ENCODE results near the gene CAMK1.
A peak's percentile ranks its signal among the peaks of the same experiment; 100 is the strongest.
"Not testable (repeated sequence)": the region's sequence is repeated elsewhere in the genome, so short reads cannot be mapped to it uniquely, and the experiment has no call there.

CAMK1 gene

DNA sequence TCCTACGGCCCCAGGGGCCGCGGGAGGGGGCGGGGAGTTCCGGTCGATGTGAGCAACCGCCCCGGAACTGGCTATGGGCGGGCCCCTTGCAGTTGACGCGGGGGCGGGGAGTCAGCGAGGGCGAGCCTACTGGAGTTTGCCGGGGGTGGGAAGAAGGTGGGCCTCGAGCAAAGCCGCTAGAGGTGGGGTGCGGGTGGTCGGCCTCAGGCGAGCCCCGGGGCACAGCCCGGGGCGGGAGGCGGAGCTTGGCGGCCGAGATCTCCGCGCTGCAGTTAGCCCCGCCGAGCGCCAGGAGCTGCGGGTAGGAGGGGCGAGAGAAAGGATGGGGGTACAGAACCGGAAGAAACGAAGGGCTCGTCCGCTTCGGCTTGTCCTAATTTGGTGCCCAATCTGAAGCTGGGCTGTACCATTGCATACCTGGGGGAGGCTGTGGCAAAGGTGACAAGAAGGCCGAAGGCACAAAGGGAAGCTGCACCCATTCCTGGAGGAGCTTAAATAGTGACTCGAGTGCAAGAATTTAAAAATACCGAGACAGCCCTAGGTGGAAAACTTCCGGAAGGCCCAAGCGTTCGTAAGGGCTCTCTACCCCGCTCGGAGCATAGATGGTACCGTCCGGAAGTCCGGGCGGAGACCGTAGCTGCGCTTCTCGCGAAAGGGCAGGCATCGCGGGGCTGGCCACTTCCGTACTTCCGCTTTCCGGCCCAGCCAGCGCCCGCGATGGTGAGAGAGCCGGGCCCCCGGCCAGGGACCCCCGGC is 22.8 kb upstream of the CAMK1 start, which contains the start of the genes ARPC4 and TADA3:
Gene ARPC4 (plus strand): TSS at position 678 of the 756 bp plus-strand sequence. CDS start 40 bp downstream, at position 718.
Gene TADA3 (minus strand): TSS at position 69 of the 756 bp plus-strand sequence. CDS start 1,007 bp downstream, outside the sequence.
- peak; percentile 96 for DNase-seq

GRCh38 chr3:9791790-9792404 is 22.1 kb upstream of the CAMK1 start:
- no peak for DNase-seq

- no peak for DNase-seq
Observed at GRCh38 chr3:9791127-9791526, 21.4 kb upstream of the CAMK1 start.

GRCh38 chr3:9787714-9788113 is 18.0 kb upstream of the CAMK1 start:
- no peak for DNase-seq

DNA sequence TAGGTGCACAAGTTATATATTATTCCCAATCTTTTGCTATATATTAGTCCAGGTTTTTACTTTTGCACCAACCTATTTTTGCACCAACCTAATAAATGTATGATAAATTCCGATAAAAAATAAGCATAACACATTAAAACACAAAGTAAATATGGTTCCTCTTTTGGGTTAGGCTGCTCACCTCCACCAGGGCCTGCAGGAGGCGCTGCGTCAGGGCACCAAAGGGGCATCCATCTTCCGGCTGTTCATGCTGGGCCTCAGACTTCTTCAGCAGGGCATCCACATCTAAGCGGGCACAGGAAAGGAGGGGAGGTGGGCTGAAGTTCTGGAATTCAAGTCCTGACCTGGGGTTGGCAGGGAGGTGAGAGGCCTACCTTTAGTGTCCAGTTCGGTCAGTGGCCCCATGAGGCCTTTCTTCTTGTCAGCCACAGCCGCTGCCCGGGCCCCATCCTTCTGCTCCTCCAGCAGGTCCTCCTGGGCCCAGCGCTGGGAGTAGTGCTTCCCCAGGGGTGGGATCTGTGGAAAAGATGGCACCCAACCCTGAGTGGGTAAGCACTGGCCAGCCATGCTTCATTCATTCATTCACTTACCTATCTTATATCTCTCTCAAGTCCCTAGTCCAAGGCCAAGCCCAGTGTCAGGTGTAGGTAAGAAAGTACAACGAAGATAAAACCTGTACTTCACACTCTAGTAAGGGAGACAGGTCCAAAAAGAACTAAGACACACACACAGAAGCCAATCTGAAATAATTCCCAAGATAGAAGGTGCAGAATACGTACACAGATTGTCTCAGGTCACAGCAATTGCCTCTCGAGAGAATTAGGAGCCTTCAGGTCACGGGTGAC is 17.3 kb upstream of the CAMK1 start:
- DNase-seq, result peak; percentile 8

DNA sequence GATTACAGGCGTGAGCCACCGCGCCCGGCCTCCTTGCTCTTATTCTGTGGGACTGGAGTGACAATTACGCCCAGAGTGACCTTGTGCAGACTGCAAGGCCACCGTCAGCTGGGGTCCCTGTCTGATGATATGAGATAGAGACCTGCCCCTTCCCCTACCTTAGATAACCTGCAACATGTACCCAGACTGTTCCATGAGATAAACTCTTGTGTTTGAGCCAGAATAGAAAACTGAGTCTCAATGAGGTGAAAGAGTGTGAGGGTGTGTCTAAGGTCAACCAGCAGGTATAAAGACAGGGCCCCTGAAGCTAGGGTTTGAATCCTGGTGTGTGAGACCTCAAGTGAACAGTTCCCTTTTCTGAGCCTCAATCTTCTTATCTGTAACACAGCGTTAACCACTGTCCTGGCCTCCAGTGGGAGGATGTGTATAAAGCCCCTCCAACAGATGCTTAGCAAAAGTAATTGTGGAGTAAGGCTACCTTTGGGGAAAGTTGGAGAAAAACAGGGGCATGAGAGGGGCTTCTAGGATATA is 16.5 kb upstream of the CAMK1 start:
- DNase-seq, result peak; percentile 8

GRCh38 chr3:9785602-9786001 is 15.9 kb upstream of the CAMK1 start:
- DNase-seq, result no peak

- DNase-seq, result no peak
Observed at GRCh38 chr3:9784965-9785364, 15.2 kb upstream of the CAMK1 start.

GRCh38 chr3:9783954-9784353 is 14.2 kb upstream of the CAMK1 start:
- DNase-seq, result no peak

GRCh38 chr3:9782770-9783169 is 13.0 kb upstream of the CAMK1 start:
- DNase-seq, result peak; percentile 21

- no peak for DNase-seq
Observed at GRCh38 chr3:9781978-9782603, 12.3 kb upstream of the CAMK1 start.

DNA sequence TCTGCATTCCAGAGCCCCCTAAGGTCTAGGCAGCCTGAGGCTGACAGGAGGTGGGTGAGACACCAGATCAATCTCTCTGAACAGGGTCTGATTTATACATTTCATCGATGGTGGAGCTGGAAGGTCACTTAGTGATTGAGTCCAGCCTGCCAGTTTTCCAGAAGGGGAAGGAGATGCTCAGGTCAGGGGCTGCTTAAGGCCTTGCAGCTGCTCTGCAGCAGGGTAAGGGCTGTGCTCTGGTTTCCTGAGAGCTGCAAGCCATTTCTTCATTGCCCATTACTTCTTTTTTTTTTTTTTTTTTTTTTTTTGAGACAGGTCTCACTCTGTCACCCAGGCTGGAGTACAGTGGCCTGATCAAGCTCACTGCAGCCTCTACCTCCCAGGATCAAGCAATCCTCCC is 11.8 kb upstream of the CAMK1 start:
- peak; percentile 45 for DNase-seq

DNA sequence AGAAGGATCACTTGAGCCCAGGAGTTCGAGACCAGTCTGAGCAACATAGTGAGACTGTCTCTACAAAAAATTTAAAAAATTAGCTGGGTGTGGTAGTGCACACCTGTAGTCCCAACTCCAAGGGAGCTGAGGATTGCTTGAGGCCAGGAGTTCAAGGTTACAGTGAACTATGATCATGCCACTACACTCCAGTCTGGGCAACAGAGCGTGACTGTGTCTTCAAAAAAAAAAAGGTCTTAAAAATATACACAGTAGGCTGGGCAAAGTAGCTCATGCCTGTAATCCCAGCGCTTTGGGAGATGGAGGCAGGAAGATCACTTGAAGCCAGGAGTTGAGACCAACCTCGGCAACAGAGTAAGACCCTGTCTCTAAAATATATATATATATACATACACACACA is 11.2 kb upstream of the CAMK1 start:
- DNase-seq, result no peak

- DNase-seq, result peak; percentile 63
Observed at GRCh38 chr3:9780458-9780812, 10.7 kb upstream of the CAMK1 start.

GRCh38 chr3:9779721-9780457 is 10.1 kb upstream of the CAMK1 start:
- peak; percentile 99 for DNase-seq

DNA sequence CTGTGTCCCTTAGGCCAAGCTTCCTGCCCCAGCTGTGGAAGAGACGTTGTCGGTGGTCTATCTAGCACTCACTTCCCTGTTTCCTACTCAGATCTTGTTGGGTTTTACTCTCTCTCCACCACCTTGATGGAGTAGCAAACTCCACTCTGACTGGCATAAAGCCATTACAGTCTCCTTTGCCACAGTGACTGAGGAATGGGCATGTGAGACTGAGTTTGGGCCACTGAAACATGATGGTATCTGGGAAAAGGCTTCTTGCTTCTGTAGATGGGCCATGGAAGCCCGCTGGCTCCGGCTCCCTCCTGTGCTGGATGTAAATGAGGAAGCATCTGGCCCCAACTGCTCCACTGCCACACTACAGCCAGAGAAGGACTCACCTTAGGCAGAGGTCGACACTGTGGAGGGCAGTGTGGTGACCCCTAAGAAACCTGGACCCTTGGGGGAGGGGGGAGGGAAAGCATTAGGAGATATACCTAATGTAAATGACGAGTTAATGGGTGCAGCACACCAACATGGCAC is 9.4 kb upstream of the CAMK1 start:
- peak; percentile 37 for DNase-seq

DNA sequence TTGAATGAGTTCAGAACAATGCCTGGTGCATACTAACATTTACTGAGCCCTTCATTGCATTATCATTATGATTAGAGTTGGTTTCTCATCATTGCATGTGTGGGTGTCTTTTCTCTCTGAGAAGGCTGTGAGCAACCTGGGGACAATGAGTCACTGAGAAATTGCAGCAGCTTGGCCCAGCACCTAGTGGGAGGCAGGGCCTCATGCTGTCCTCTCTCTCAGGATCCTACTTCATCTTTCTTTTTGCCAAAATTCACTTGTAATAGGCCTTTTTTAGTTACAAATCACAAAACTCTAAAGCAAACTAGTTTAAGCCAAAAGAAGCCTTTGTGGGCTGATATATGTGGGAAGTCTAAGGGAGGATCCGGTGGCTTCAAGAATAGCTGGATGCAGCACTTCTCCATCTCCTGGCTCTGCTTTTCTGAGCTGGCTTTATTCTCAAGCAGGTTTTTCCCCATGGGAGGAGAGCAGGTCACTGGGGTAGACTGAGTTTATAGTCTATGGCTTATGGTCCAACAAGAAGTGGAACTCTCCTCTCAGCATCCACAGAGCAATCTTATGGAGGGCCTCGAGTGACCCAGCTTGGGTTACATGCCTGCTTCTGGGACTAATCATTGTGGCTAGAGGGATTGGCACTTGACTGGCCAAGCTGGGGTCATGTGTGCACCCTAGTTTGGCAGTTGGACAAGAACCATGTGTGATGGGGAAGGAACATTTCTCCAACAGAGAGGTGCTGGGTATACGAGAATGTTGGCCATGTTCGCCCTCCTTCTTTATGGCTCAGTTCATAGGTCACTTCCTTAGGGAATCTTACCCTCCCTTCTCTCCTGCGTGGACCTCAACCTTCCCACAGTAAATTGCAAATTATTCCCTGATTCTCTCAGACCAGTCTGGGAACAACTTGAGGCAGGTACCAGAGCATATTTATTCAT is 8.7 kb upstream of the CAMK1 start:
- peak; percentile 33 for DNase-seq

DNA sequence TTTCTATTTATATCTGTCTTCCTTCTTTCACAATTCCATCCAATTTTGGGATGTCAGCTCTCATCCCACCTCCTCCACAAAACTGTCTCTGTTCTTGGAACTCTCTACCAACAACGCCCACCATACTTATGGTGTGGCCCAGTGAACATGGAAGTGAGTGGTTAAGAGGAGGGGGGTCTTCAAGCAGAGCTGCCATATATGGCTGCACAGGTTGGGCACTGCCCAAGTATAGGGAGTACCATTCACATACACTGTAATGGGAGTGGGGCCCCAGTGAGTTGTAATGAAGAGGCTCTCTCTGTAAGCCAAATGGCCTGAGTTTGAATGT is 7.9 kb upstream of the CAMK1 start:
- no peak for DNase-seq

DNA sequence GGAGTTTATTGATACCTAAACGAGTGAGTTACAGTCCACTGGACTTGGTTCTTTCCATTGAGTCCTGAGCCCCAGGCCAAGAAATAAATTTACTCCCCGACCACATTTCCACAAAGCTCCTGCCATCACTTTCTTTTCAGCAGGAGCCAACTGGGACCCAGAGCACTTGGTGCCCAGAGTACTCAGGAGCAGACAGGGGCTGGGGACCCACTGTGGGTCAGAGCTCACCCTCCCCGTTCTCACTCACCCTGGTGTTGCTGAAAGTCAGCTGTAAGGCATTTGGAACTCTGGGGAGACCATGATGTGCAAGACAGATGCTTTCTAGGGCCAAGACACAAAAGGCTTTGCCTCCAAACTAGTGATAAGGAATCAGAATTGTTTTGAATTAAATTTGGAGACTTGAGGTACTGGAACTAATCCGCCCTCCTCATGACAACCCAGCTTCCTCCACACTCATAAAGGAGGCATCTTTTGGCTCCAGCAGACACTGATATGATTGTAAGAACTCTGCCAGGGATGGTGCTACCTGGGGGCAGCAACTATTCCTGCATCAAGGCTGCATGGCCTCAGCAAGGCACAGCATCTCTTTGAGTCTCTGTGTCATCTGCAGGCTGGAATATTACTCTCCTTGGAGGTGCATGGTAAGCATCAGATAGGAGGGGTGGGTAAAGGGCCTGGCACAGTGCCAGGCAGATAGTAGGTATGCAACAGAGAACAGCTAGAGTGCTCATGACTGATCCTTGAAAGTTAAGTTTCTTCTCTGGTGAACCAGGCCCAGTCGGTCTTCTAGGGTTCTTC is 7.3 kb upstream of the CAMK1 start:
- no peak for DNase-seq

DNA sequence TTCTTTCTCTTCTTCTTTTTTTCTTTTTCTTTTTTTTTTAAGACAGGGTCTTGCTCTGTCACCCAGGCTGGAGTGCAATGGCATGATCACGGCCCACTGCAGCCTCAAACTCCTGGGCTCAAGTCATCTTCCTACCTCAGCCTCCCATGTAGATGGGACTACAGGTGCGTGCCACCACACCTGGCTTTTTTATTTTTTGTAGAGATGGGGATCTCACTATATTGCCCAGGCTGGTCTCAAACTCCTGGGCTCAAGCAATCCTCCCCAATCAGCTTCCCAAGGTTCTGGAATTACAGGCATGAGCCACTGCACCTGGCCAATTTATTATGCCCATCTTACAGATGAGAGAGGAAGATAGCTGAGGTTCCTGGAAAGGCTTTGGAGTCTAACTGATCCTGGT is 1.3 kb upstream of the CAMK1 start:
- not testable (repeated sequence) for DNase-seq
